Stomach (tissue), 4 donors: ENCODE data around the gene PNPLA8.

Source experiments
- CTCF ChIP-seq, 7 experiments: fragments of 450-650 bp in 4 of 7; fragments of 200-600 bp in 3 of 7; sonication (generic) in 3 of 7; IDR thresholded peaks; one replicate each; pipeline ENCODE4 v1.5.1; 2016 to 2019; ENCODE audit warnings: antibody characterized with exemption in 7 of 7, control low read depth in 2 of 7, mild to moderate bottlenecking in 1 of 7
- EP300 ChIP-seq: sonication (generic); formaldehyde crosslinking; IDR thresholded peaks from one replicate; pipeline ENCODE4 v1.6.1; 2017; ENCODE audit warnings: antibody characterized with exemption
- POLR2A ChIP-seq, 4 donors: fragments of 450-650 bp; IDR thresholded peaks; one replicate each; pipeline ENCODE4 v1.6.1; 2016; ENCODE audit warnings: antibody characterized with exemption in 4 of 4, control low read depth in 2 of 4, mild to moderate bottlenecking in 1 of 4, moderate library complexity in 1 of 4
- POLR2AphosphoS5 ChIP-seq, 3 donors: sonication (generic); formaldehyde crosslinking; IDR thresholded peaks; one replicate each; pipeline ENCODE4 v1.6.1; 2016; ENCODE audit warnings: antibody characterized with exemption in 3 of 3

DNA sequence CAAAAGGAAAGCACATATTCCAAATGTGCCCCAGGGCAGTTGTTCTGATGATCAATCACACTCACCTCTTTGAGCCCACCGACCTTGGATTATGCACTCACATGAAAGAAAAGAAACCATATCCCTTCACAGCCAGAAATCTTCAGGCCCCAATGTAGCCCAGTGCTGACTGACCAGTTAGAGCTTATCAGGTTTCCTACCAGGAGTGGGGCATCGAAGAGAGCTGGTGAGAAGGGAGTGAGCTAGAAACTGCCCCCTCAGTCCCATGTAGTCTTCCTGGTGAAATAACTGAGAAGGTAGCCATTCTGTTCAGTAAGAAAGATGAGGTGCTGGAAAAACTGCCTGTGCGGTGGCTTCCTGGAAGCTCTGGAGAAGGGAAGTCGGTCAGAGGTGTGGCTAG, 101.9 kb downstream of the PNPLA8 start:
- TF ChIP-seq EP300: no peak
- TF ChIP-seq CTCF (IDR thresholded peaks at IDR 0.05): no peak
- TF ChIP-seq POLR2A (IDR thresholded peaks at IDR 0.05): no peak
- TF ChIP-seq POLR2AphosphoS5 (IDR thresholded peaks at IDR 0.05): no peak
